Measurements from ENCODE around the gene LMX1A. TPM values are rescaled to one million over a fixed set of nuclear protein-coding genes. Genes with fewer than 3 reads are reported as not detected.

Gene LMX1A
- total RNA-seq, 1 experiment from 2014 or later, result not detected

GRCh38 chr1:165324050-165324449 lies 32.5 kb downstream of the LMX1A start:
- intact Hi-C loops (cut with micrococcal nuclease; ENCODE audit: unreplicated experiment), result no loop called here
- TF ChIP-seq CTCF (conservative IDR thresholded peaks at IDR 0.05; ENCODE audit: low read depth, low read length), result no peak
- no peak for TF ChIP-seq EZH2 (IDR thresholded peaks at IDR 0.05; ENCODE audit: borderline replicate concordance, low read depth, low read length, poor library complexity, severe bottlenecking)
- CTCF ChIA-PET, result no interaction called here
- DNase-seq (ENCODE audit: low spot score), result no peak
- POLR2A ChIA-PET (ENCODE audit: low non-redundant PET), result no interaction called here
- H3K27me3 ChIP-seq (replicated peaks; ENCODE audit: insufficient read depth, low read depth, low read length, poor library complexity), result peaks cover 21% of the 10 kb centered on the region
- no peaks in the 10 kb centered on the region for H3K9me3 ChIP-seq (ENCODE audit: low read depth, low read length, poor library complexity, severe bottlenecking)
- no peaks in the 10 kb centered on the region for H3K36me3 ChIP-seq (ENCODE audit: insufficient read depth, low read length, poor library complexity, severe bottlenecking)
- no peaks in the 10 kb centered on the region for H3K4me1 ChIP-seq (ENCODE audit: insufficient read depth, low read length, poor library complexity, severe bottlenecking)
- no peak overlapping the region for H3K27ac ChIP-seq (ENCODE audit: low read depth, low read length, poor library complexity, severe bottlenecking)
- H3K4me3 ChIP-seq (ENCODE audit: low read depth, low read length, poor library complexity, severe bottlenecking), result no peak overlapping the region
- BruUV-seq (replicated peaks), result no TSS peak

GRCh38 chr1:165317612-165318011 lies 38.9 kb downstream of the LMX1A start:
- ChIA-PET CTCF (no interaction called here), POLR2A (ENCODE audit: low non-redundant PET) (no interaction called here)
- Histone ChIP-seq H3K4me1 (ENCODE audit: insufficient read depth, low read length, poor library complexity, severe bottlenecking) (no peaks in the 10 kb centered on the region), H3K27me3 (replicated peaks; ENCODE audit: insufficient read depth, low read depth, low read length, poor library complexity) (peaks cover 55% of the 10 kb centered on the region), H3K36me3 (ENCODE audit: insufficient read depth, low read length, poor library complexity, severe bottlenecking) (no peaks in the 10 kb centered on the region), H3K4me3 (ENCODE audit: low read depth, low read length, poor library complexity, severe bottlenecking) (no peak overlapping the region), H3K9me3 (ENCODE audit: low read depth, low read length, poor library complexity, severe bottlenecking) (peaks cover 2% of the 10 kb centered on the region), H3K27ac (ENCODE audit: low read depth, low read length, poor library complexity, severe bottlenecking) (no peak overlapping the region)
- TF ChIP-seq EZH2 (IDR thresholded peaks at IDR 0.05; ENCODE audit: borderline replicate concordance, low read depth, low read length, poor library complexity, severe bottlenecking) (no peak), CTCF (conservative IDR thresholded peaks at IDR 0.05; ENCODE audit: low read depth, low read length) (no peak)
- no peak for DNase-seq (ENCODE audit: low spot score)
- intact Hi-C loops (cut with micrococcal nuclease; ENCODE audit: unreplicated experiment), result no loop called here
- no TSS peak for BruUV-seq (replicated peaks)

GRCh38 chr1:165316153-165316772 lies 40.3 kb downstream of the LMX1A start:
- peaks cover 55% of the 10 kb centered on the region for H3K27me3 ChIP-seq (replicated peaks; ENCODE audit: insufficient read depth, low read depth, low read length, poor library complexity)
- intact Hi-C loops (cut with micrococcal nuclease; ENCODE audit: unreplicated experiment), result no loop called here
- CTCF ChIA-PET, result no interaction called here
- TF ChIP-seq EZH2 (IDR thresholded peaks at IDR 0.05; ENCODE audit: borderline replicate concordance, low read depth, low read length, poor library complexity, severe bottlenecking) (no peak), CTCF (conservative IDR thresholded peaks at IDR 0.05; ENCODE audit: low read depth, low read length) (no peak)
- DNase-seq (ENCODE audit: low spot score), result no peak
- H3K4me3 ChIP-seq (ENCODE audit: low read depth, low read length, poor library complexity, severe bottlenecking), result no peak overlapping the region
- no TSS peak for BruUV-seq (replicated peaks)
- H3K36me3 ChIP-seq (ENCODE audit: insufficient read depth, low read length, poor library complexity, severe bottlenecking), result no peaks in the 10 kb centered on the region
- no peak overlapping the region for H3K27ac ChIP-seq (ENCODE audit: low read depth, low read length, poor library complexity, severe bottlenecking)
- peaks cover 3% of the 10 kb centered on the region for H3K9me3 ChIP-seq (ENCODE audit: low read depth, low read length, poor library complexity, severe bottlenecking)
- POLR2A ChIA-PET (ENCODE audit: low non-redundant PET), result no interaction called here
- no peaks in the 10 kb centered on the region for H3K4me1 ChIP-seq (ENCODE audit: insufficient read depth, low read length, poor library complexity, severe bottlenecking)
